Astrocyte (in vitro differentiated cells and primary cell): ENCODE data around the gene RAB26.

Source experiments
- CTCF ChIP-seq: IDR thresholded peaks from 2 replicates; pipeline ENCODE4 v1.5.1; 2011; ENCODE audit warnings: low read depth, mild to moderate bottlenecking, inconsistent platforms, low read length, moderate library complexity; ENCODE audit not compliant: insufficient read depth
- EZH2 ChIP-seq: IDR thresholded peaks from 2 replicates; pipeline ENCODE4 v1.6.1; 2012; ENCODE audit warnings: mild to moderate bottlenecking, low read length, inconsistent platforms; ENCODE audit not compliant: insufficient read depth

GRCh38 chr16:2156849-2157224 is 8.4 kb downstream of the RAB26 start:
- TF ChIP-seq CTCF (no peak), EZH2 (no peak)
